SKM-1 treated with dmso at 0.1 percent for 144 hours (cell line): ENCODE data around the gene MOB3A.
"Not testable (repeated sequence)": the region's sequence is repeated elsewhere in the genome, so short reads cannot be mapped to it uniquely, and the experiment has no call there.

Experiments
- DNase-seq: peaks from one replicate; lab custom pipeline; 2025; ENCODE audit not compliant: unreplicated experiment; lab: John Stamatoyannopoulos, UW

Gene MOB3A

DNA sequence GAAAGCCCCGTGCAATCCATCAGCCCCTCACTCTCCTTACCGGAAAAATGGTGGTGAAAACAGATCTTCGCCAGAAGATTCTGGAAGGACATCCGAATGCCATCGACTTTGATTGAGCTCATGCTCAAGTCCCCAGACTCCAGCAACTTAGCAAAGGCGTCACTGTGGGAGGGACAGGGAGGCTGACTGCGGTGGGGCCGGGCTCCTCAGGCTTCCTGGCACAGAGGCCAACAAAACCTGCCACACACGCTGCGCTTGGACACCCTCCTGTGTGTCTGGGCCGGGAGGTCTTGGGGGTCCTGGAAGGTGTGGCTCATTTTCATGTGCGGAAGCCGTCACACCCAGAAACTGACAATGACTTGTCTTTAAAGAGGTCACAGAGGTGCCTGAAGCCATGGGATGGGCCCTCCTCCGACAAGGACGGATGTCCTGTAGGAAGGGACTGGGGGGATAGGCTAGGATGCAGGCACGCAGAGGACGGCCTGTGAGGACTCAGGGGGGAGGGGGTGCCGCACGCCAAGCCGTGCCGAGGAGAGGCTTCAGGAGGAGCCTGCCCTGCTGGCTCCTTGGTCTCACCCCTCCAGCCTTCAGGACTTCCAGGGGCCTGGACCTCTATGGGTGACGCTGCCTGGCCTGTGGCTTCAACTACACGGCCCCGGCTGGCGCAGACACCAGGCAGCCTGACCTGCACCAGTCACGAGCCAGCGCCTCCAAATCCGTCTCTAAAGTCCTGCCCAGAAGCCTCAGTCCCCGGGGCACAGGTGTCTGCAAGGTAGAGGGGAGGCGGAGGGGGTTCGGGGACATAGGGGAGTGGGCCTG lies 13.1 kb upstream of the MOB3A start:
- DNase-seq: no peak

GRCh38 chr19:2108251-2109016 lies 12.3 kb upstream of the MOB3A start:
- DNase-seq: no peak

DNA sequence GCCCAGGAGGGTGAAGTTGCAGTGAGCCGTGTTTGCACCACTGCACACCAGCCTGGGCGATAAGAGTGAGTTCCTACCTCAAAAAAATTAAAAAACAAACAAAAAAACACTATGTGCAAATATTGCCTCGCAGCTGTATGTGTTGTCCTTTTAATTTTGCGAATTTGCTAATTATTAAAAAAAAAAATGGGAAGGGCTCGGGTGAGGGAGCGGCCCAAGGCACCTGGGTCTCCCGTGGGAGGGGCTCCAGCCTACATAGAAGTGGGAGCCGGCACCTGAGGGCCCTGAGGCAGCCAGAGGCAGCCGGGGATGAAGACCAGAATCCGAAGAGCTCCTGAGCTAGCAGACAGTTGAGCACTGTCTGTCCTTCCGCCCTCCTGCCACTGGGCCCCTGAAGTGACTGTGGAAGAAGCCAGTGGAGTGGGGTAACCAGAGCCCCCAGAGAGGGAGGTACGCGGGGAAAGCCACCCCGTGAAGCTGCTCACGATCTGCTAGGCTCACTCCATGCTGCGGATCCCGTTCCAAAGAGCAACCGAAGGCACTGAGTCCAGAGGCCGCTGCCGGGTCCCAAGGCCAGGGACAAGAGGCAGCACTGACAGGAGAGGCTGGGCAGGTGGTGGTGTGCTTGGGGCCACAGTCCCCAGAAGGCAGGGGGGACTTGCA lies 7.0 kb upstream of the MOB3A start:
- no peak for DNase-seq

- no peak for DNase-seq
Measured at GRCh38 chr19:2101417-2102335, 5.5 kb upstream of the MOB3A start.

- no peak for DNase-seq
Measured at GRCh38 chr19:2100719-2101061, 4.6 kb upstream of the MOB3A start.

DNA sequence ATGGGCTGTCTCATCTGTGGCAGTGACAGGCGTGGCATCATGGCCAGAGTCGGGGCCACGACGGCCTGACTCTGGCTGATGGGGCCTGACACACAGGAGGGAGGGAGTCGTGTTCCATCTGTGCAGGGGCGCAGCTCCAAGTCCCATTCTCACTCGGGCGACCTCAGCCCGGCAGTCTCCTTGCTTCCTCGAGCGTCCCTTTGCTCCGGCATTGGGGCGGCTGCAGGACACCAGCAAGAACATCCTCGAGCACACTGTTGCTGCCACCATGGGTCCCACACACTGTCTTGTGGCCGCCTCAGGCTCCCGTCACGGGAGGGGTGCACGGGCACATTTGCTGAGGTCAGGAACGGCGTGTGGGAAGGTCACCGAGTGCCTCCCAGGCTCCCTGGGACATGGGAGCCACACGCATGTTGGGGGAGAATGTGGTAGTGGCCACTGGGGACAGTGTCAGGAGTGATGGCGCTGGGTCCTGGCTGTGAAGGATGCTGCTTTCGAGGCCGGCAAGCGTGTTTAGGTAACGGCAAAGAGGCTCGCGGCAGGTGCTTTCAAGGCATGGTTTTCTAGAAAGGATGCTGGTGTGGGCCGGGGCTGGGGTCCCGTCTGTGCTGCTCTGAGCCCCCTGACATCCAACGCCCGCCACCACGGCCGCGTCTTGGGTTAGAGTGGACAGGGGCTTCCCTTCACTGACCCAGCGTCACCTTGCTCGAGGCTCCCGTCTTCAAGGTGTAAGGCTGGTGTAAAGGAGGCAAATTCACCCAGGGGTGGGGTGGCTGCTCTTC lies 4.0 kb upstream of the MOB3A start:
- no peak for DNase-seq

GRCh38 chr19:2099054-2099501 lies 3.0 kb upstream of the MOB3A start:
- DNase-seq: no peak

DNA sequence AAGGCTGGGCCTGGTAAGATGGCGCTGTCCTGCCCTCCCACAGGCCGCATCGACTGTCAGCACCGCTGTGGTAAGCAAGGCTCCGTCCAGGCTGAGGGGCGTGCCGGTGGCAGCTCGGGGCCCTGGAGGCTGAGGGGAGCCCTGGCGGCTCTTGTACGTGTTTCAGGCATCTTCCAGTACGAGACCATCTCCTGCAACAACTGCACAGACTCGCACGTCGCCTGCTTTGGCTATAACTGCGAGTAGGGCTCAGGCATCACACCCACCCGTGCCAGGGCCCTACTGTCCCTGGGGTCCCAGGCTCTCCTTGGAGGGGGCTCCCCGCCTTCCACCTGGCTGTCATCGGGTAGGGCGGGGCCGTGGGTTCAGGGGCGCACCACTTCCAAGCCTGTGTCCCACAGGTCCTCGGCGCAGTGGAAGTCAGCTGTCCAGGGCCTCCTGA lies 1.8 kb upstream of the MOB3A start:
- no peak for DNase-seq

- no peak for DNase-seq
Measured at GRCh38 chr19:2097203-2097885, 1.2 kb upstream of the MOB3A start.

DNA sequence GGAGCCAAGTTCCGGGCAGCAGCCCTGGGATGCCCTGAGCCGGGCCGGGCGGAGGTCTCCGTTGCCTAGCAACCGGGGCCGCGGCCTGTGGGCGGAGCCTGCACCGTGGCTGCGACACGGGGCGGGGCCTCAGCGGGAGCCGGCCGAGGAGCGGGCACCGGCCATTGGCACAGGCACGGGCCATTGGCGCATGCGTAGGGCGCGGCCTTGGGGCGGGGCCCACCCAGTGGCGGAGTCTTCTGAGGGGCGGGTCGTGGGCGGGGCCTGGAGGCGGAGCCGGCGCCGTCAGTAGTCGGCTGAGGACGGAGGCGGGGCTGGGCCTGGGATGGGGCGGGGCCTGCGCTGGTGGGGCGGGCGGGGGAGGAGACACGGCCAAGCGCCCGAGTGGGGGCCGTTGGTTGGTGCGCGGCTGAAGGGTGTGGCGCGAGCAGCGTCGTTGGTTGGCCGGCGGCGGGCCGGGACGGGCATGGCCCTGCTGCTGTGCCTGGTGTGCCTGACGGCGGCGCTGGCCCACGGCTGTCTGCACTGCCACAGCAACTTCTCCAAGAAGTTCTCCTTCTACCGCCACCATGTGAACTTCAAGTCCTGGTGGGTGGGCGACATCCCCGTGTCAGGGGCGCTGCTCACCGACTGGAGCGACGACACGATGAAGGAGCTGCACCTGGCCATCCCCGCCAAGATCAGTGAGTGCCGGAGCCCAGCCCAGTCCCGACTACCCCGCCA lies 515 bp upstream of the MOB3A start, which contains the start of gene IZUMO4:
Gene IZUMO4, plus strand, starts transcription at position 436 of the 723 bp plus-strand sequence. Its CDS starts 31 bp downstream, at position 467.
- peak; percentile 79 for DNase-seq

DNA sequence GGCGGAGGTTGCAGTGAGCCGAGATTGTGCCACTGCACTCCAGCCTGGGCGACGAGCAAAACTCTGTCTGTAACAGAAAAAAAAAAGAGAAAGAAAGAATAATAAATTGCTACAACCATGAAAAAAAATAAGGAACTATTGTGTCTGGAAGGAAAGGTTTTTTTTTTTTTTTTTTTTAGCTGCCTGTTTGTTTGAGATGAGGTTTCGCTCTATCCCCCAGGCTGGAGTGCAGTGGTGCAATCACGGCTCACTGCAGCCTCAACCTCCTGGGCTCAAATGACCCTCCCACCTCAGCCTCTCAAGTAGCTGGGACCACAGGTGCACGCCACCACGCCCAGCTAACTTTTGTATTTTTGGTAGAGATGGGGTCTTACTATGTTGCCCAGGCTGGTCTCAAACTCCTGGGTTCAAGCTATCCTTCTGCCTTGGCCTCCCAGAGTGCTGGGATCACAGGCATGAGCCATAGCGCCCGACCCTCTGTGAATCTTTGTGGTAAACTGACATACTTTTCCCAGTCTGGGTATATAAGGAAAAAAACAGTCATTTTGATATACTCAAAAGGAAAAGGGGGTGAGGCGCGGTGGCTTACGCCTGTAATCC lies 4.1 kb downstream of the MOB3A start:
- not testable (repeated sequence) for DNase-seq

GRCh38 chr19:2089727-2090053 lies 6.4 kb downstream of the MOB3A start:
- DNase-seq: no peak

DNA sequence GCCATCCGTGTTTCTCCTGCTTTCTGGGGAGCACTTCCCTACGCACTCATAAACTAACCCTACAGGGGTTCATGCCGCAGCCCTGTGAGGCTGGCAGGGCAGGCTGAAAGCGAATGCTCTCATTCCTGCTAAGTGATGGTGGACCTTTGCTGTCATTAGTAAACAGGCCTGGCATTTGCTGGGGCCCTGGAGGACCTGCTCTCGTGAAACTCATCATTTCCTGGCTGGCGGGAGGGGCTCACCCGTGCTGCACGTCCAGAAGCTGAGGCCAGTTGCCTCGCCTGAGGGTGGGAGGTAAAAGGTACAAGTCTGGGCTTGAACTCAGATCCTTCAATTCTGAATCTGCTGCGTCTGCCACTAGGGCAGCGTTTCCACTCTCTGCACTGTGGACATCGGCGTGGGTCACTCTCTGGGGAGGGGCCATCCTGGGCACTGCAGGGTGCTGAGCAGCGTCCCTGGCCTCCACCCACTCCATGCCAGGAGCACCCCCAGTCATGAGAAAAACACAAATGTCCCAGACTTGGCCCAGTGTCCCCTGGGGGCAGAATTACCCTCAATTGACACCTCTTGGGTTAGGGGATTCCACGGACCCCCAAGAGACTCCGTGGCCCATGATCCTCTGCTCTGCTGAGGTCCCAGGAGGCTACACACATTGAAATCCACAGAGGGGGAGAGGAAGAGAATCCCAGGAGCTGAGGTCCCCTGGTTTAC lies 7.0 kb downstream of the MOB3A start:
- DNase-seq: no peak

DNA sequence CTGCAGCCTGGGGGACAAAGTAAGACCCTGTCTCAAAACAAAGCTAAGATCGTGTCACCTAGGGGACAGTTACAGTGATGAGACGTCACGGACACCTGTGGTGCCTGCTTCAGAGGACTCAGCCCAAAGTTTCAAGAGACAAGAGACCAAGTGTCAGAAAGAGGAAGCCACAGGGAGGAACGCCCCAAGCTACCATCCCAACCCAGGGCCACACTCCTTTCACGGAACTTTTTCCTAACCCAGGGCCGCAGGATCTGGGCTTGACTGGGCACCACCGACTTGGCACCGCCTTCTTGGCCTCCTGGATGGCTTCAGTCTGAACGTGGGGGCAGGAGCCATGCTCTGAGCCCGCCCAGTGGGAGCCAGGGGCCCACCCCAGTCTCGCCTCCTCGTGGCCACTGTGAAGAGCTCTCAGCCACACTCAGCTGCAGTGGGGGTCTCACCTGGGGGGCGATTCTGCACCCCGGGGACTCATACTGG lies 8.5 kb downstream of the MOB3A start:
- peak; percentile 10 for DNase-seq

DNA sequence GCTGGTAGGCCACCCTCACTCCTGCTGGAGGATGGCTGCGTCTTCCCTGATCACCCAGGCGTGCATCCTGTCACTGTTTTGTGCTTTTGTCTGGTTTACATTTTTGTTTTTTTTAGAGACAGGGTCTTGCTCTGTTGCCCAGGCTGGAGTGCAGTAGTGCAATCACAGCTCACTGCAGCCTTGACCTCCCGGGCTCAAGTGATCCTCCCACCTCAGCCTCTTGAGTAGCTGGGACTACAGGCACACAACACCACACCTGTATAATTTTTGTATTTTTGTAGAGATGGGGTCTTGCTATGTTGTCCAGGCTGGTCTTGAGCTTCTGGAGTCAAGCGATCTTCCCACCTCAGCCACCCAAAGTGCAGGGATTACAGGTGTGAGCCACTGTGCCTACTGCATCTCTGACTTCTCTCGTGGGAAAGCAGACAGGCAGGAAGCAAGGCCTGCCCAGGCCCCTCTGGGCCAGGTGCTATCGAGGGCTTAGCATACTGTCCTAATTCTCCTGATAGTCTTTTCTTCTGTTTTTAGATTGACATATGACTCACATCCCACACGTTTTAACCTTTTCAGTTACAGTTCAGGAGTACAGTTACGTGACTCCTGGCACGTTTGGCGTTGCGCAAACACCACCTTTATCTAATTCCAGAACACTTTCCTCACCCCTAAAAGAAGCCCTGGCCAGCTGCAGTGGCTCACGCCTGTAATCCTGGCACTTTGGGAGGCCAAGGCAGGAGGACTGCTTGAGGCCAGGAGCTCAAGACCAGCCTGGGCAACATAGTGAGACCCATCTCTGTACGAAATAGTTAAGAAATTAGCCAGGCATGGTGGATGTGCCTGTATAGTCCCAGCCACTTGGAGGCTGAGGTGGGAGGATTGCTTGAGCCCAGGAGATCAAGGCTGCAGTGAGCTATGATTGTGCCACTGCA lies 9.2 kb downstream of the MOB3A start:
- DNase-seq: peak; percentile 24

GRCh38 chr19:2084993-2085720 lies 11.0 kb downstream of the MOB3A start:
- DNase-seq: peak; percentile 93
